B cell (primary cell): Measurements from ENCODE around the gene PPP2R5C. TPM values are rescaled to one million over a fixed set of nuclear protein-coding genes. Genes with fewer than 3 reads are reported as not detected.

Source experiments
- ATAC-seq: fragments of 200-7000 bp; cut with Tn5 transposase; one replicate; pipeline ENCODE4 v1.10.0; 2021; ENCODE audit warnings: low read depth, mild to moderate bottlenecking, moderate number of reproducible peaks, moderate library complexity
- CTCF ChIA-PET: fragments of 350-600 bp; sonication (Branson Sonifier 250); formaldehyde crosslinking; loops from one replicate; lab custom pipeline; 2021; ENCODE audit warnings: antibody characterized with exemption, inconsistent platforms; lab: Charles Lee
- POLR2A ChIA-PET: fragments of 350-600 bp; sonication (Branson Sonifier 250); formaldehyde crosslinking; loops from one replicate; lab custom pipeline; 2021; ENCODE audit warnings: antibody characterized with exemption; lab: Charles Lee
- DNase-seq: peaks from one replicate; pipeline ENCODE4 v3.0.0; 2013
- H2AFZ ChIP-seq: 2 replicates; pipeline ENCODE4 v1.6.1; 2012; ENCODE audit warnings: mild to moderate bottlenecking, low read depth, low read length; ENCODE audit not compliant: insufficient read depth, poor library complexity, severe bottlenecking
- H3K27ac ChIP-seq, 2 donors: 1 replicate in 1 of 2; 2 replicates in 1 of 2; pipeline ENCODE4 v1.5.1; 2012 to 2013; ENCODE audit warnings: low read length in 2 of 2, mild to moderate bottlenecking in 2 of 2, moderate library complexity in 1 of 2
- H3K27me3 ChIP-seq, 4 experiments: fragments of 200-600 bp in 1 of 4; sonication (generic) in 1 of 4; replicated peaks in 1 of 4; 1 replicate in 2 of 4; 2 replicates in 2 of 4; pipeline versions ENCODE4 v1.6.1 to v1.7.0; 2013 to 2016; ENCODE audit warnings: low read length in 3 of 4, mild to moderate bottlenecking in 2 of 4, mixed read lengths in 1 of 4, moderate library complexity in 1 of 4; ENCODE audit not compliant: insufficient read depth in 4 of 4, control insufficient read depth in 3 of 4; ENCODE audit errors: control extremely low read depth in 1 of 4
- H3K36me3 ChIP-seq, 2 experiments: replicated peaks in 1 of 2; 1 replicate in 1 of 2; 2 replicates in 1 of 2; pipeline versions ENCODE4 v1.6.1 to v1.7.1; 2013; ENCODE audit warnings: low read length in 1 of 2; ENCODE audit not compliant: insufficient read depth in 2 of 2, control insufficient read depth in 1 of 2; ENCODE audit errors: control extremely low read depth in 1 of 2, extremely low read depth in 1 of 2
- H3K4me1 ChIP-seq, 2 donors: fragments of 200-600 bp in 1 of 2; sonication (generic) in 1 of 2; 1 replicate in 1 of 2; 2 replicates in 1 of 2; pipeline versions ENCODE4 v1.5.1 to v1.6.1; 2013 to 2017; ENCODE audit warnings: low read length in 2 of 2; ENCODE audit not compliant: control insufficient read depth in 2 of 2, insufficient read depth in 2 of 2
- H3K4me2 ChIP-seq: replicated peaks from 2 replicates; pipeline ENCODE3; 2012; ENCODE audit warnings: mild to moderate bottlenecking, low read depth, low read length; ENCODE audit not compliant: poor library complexity, severe bottlenecking
- H3K4me3 ChIP-seq, 5 experiments: fragments of 200-600 bp in 1 of 5; sonication (generic) in 1 of 5; 1 replicate in 3 of 5; 2 replicates in 2 of 5; pipeline versions ENCODE4 v1.5.1 to v1.7.0; 2011 to 2016; ENCODE audit warnings: low read length in 4 of 5, mild to moderate bottlenecking in 4 of 5, low read depth in 2 of 5, control low read depth in 1 of 5, moderate library complexity in 1 of 5; ENCODE audit not compliant: insufficient read depth in 1 of 5; ENCODE audit errors: control extremely low read depth in 1 of 5, extremely low read depth in 1 of 5
- H3K79me2 ChIP-seq: fragments of 200-600 bp; sonication (generic); one replicate; pipeline ENCODE4 v1.6.0; 2016; ENCODE audit warnings: low read length; ENCODE audit not compliant: control insufficient read depth, insufficient read depth
- H3K9ac ChIP-seq: fragments of 200-600 bp; sonication (generic); 2 replicates; pipeline ENCODE4 v1.6.1; 2017; ENCODE audit warnings: mild to moderate bottlenecking, low read length, moderate library complexity
- H3K9me3 ChIP-seq, 3 donors: one replicate each; pipeline versions ENCODE4 v1.6.1 to v1.7.1; 2013; ENCODE audit warnings: low read length in 2 of 3; ENCODE audit not compliant: control insufficient read depth in 2 of 3, insufficient read depth in 1 of 3; ENCODE audit errors: control extremely low read depth in 1 of 3
- H4K20me1 ChIP-seq: 2 replicates; pipeline ENCODE4 v1.6.0; 2012; ENCODE audit warnings: mild to moderate bottlenecking, low read length; ENCODE audit not compliant: insufficient read depth, control insufficient read depth, poor library complexity, severe bottlenecking
- H3K27ac Mint-ChIP-seq: one replicate; pipeline ENCODE4 v1.8.0; 2021; ENCODE audit warnings: mixed read lengths
- H3K27me3 Mint-ChIP-seq: one replicate; pipeline ENCODE4 v1.8.0; 2021; ENCODE audit warnings: mixed read lengths
- H3K4me1 Mint-ChIP-seq: one replicate; pipeline ENCODE4 v1.8.0; 2021; ENCODE audit warnings: mixed read lengths
- H3K4me3 Mint-ChIP-seq: one replicate; pipeline ENCODE4 v1.8.0; 2021; ENCODE audit warnings: mixed read lengths
- H3K9me3 Mint-ChIP-seq: one replicate; pipeline ENCODE4 v1.8.0; 2022; ENCODE audit warnings: mixed read lengths; ENCODE audit not compliant: insufficient read depth
- CTCF ChIP-seq: fragments of 200-600 bp; IDR thresholded peaks from one replicate; pipeline ENCODE4 v1.8.0; 2022; ENCODE audit warnings: antibody characterized with exemption, mild to moderate bottlenecking
- EZH2 ChIP-seq: IDR thresholded peaks from 2 replicates; pipeline ENCODE4 v1.6.1; 2012; ENCODE audit warnings: borderline replicate concordance, low read depth, mild to moderate bottlenecking, moderate library complexity, low read length; ENCODE audit not compliant: insufficient read depth, poor library complexity, severe bottlenecking
- WGBS: methylation state at CpG from one replicate; pipeline ENCODE4 v1.1.5; 2013; ENCODE audit warnings: missing lambda C conversion rate; ENCODE audit not compliant: insufficient coverage; 5-methylcytosine and 5-hydroxymethylcytosine counted together
- intact Hi-C: fragments of 100-400 bp; cut with micrococcal nuclease; formaldehyde crosslinking; loops from one replicate; pipeline ENCODE4 v1.10.0; 2022
- polyA plus RNA-seq: library from polyadenylated mRNA; depleted of rRNA; stranded (reverse); fragments of >200 nt; gene quantifications from 2 replicates; pipeline ENCODE4 v1.2.3, GENCODE V29; 2012
- total RNA-seq, 2 donors: library from RNA; stranded (reverse); fragments of 120-200 nt in 1 of 2; gene quantifications; 1 replicate in 1 of 2; 2 replicates in 1 of 2; pipeline versions ENCODE4 v1.2.3 to v1.2.4, GENCODE V29; 2013 to 2022

The PPP2R5C gene
- total and polyA plus RNA-seq, 2 donors (not counting 1 experiment from before 2014, with no cell fraction given): 91.7 to 330 TPM

- Histone ChIP-seq H3K79me2 (peaks cover 14% of the 10 kb centered on the region), H2AFZ (no peak overlapping the region), H3K4me1 (no peaks in the 10 kb centered on the region), H3K36me3 (peaks cover 6 to 72% of the 10 kb centered on the region in 2 experiments), H3K4me2 (no peak overlapping the region), H4K20me1 (peaks cover 26% of the 10 kb centered on the region), H3K27me3 (no peaks in the 10 kb centered on the region), H3K27ac (no peak overlapping the region), H3K9me3 (peaks cover 0 to 10% (median 0%) of the 10 kb centered on the region in 3 donors), H3K9ac (no peak overlapping the region), H3K4me3 (no peak overlapping the region)
- no peak overlapping the region for H3K4me3 Mint-ChIP-seq
- WGBS: 60% methylated on average over 6 of the region's 7 CpGs
- POLR2A ChIA-PET: interaction anchor here (0.6 to 0.7 kb wide), 2 partner anchors 24 to 46 kb away, joined by 4 to 5 read pairs; no protein-coding TSS in a partner anchor
- H3K27ac Mint-ChIP-seq: no peak overlapping the region
- CTCF ChIA-PET: interaction anchor here (1.0 to 1.3 kb wide), 3 partner anchors 48 to 121 kb away, joined by 3 to 10 read pairs (median 4); no protein-coding TSS in a partner anchor
- H3K27me3 Mint-ChIP-seq: no peaks in the 10 kb centered on the region
- H3K4me1 Mint-ChIP-seq: no peaks in the 10 kb centered on the region
- no peaks in the 10 kb centered on the region for H3K9me3 Mint-ChIP-seq
- DNase-seq: peak; percentile 27
- intact Hi-C loops: loop anchor here (1.0 to 5.0 kb wide), 3 partner anchors 48 to 183 kb away; no protein-coding TSS in a partner anchor
- ATAC-seq: no peak
- TF ChIP-seq CTCF (peak; percentile 19), EZH2 (no peak)
Measured at GRCh38 chr14:101889898-101890297, 128.4 kb downstream of the PPP2R5C start.

- no peak overlapping the region for H3K4me3 Mint-ChIP-seq
- H3K9ac ChIP-seq: no peak overlapping the region
- no peaks in the 10 kb centered on the region for H3K9me3 Mint-ChIP-seq
- peaks cover 20% of the 10 kb centered on the region for H4K20me1 ChIP-seq
- ChIA-PET CTCF (interaction anchor here (1.0 to 1.1 kb wide), 2 partner anchors 13 to 185 kb away, joined by 3 to 5 read pairs; no protein-coding TSS in a partner anchor), POLR2A (no interaction called here)
- no peaks in the 10 kb centered on the region for H3K9me3 ChIP-seq
- ATAC-seq (no peak), DNase-seq (no peak)
- intact Hi-C loops: loop anchor here (5.0 kb wide), 1 partner anchor 49 kb away; no protein-coding TSS in a partner anchor
- H3K4me1 ChIP-seq: no peaks in the 10 kb centered on the region
- H3K27ac ChIP-seq: no peak overlapping the region
- no peaks in the 10 kb centered on the region for H3K27me3 Mint-ChIP-seq
- no peak overlapping the region for H3K4me2 ChIP-seq
- H3K79me2 ChIP-seq: peaks cover 5% of the 10 kb centered on the region
- peaks cover 10 to 70% of the 10 kb centered on the region in 2 experiments for H3K36me3 ChIP-seq
- H3K27ac Mint-ChIP-seq: no peak overlapping the region
- no peaks in the 10 kb centered on the region for H3K27me3 ChIP-seq
- H2AFZ ChIP-seq: no peak overlapping the region
- TF ChIP-seq EZH2: no peak
- no peak for TF ChIP-seq CTCF
- 98% methylated on average over 17 of the region's 20 CpGs for WGBS
- H3K4me3 ChIP-seq: no peak overlapping the region
- no peaks in the 10 kb centered on the region for H3K4me1 Mint-ChIP-seq
Measured at GRCh38 chr14:101891471-101891870, 130.0 kb downstream of the PPP2R5C start.
